Amniotic stem cell (primary cell): ENCODE data around the gene FYN.
"Not testable (repeated sequence)": the region's sequence is repeated elsewhere in the genome, so short reads cannot be mapped to it uniquely, and the experiment has no call there.

ENCODE experiments used
- DNase-seq: peaks from one replicate; lab custom pipeline; 2025; lab: John Stamatoyannopoulos, UW

The FYN gene

DNA sequence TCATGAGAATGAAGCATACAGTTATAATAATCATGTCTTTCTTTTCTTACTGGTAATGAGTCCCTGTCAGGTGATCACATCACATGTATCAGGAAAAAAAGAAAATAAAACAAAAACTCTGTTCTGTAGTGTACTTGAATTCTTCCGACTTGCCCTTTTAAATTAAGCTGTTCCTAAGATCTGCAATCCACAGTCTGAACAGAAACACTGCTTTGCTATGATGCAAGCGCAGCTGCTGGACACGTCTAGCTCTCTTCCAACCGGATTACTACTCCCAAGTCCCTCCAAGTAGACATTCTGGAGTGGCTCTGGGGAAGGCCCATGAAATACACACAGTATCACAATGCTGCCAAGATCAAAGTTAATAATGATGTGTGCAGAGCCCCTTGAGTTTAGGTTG is 83.7 kb downstream of the FYN start:
- DNase-seq: no peak

DNA sequence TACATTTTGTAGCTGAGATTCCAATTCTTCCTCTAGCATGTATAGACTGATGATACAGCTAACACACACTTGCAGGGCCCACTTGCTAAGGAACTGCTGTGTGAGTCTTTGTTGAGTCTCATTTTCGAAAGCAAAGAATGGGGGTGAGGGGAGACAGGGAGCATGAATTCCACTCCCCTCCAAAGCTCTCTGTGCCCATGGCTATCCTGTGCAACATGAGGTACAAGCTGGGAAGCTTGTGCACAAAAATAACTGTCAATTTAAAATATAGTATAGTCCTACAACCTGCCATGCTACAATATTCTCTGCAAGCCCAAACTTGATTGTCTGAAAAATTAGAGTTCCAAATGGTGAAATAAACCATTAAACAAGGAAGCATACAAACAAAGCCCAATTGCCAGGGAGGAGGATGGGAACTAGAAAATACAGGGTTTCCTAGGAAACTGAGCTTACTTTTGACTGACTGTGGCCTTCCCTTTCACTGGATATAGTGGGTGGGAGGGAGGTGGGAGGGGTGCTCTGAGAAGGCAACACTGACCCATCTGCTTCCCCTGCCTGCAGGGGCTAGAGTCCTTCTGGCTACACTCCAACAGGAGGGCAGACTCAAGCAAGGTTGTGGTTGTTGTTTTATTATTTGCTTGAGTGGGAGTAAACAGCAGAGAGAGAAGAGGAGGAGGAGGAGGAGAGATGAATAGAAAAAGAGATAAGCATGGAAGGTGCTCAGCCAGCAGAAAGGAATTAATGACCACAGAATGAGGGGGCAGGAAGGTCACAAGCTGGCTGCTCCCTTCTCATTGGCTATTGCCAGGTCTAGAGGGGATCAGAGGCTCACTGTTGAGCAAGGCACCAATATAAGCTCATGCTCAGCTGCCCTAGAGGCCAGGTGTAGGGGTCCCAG is 84.6 kb downstream of the FYN start:
- no peak for DNase-seq

DNA sequence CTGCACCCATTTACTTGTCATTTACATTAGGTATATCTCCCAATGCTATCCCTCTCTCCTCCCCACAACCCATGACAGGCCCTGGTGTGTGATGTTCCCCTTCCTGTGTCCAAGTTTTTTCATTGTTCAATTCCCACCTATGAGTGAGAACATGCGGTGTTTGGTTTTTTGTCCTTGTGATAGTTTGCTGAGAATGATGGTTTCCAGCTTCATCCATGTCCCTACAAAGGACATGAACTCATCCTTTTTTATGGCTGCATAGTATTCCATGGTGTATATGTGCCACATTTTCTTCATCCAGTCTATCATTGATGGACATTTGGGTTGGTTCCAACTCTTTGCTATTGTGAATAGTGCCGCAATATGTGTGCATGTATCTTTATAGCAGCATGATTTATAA is 87.1 kb downstream of the FYN start:
- DNase-seq: not testable (repeated sequence)

GRCh38 chr6:111784433-111784832 is 88.8 kb downstream of the FYN start:
- DNase-seq: no peak

DNA sequence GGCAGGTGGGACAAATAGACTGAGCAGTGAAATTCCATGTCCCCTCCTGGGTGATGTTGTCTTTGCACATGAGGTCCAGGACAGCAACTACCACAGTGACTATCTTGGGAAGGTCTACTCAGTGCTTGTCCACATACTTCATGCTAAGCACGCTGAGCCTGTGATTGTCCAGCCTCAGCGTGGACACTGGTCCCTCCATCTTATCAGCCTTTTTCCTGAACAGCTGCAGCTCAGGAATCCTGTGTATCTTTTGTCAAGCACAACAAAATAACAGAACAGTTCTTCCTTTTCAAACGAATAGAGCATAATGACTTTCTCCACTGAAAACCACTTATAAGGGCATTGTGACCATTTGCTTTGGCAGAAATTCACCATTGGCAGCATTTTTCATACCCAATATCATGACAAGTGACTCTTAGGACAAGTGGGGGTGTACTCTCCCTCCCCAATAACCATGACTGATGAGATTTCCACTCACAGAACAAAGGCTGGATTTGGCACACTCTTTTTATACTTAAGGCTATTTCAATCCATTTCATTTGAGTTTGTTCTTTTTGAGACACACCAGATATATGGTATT is 90.3 kb downstream of the FYN start:
- no peak for DNase-seq

GRCh38 chr6:111782192-111782809 is 91.0 kb downstream of the FYN start:
- DNase-seq: no peak

- DNase-seq: no peak
These were observed 92.1 kb downstream of the FYN start for GRCh38 chr6:111781041-111781708.

GRCh38 chr6:111780393-111780792 is 92.9 kb downstream of the FYN start:
- no peak for DNase-seq

DNA sequence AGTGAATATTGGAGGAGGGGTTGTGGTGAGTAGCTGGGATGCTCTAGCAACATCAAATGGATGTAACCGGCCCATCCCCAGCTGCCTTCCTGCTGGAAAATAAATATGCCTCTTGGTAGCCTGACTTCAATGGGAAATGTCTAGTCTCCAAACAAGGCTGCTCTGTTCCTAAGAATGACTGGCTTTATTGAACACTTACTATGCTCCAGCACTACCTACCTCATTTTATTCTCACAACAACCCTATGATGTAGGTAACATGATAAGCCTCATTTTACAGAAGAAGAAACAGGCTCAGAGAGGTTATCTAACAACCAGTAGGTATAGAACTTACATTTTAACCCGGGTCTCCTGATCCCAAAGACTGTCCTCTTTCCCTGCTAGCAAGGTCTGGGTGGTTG is 93.6 kb downstream of the FYN start:
- no peak for DNase-seq

- DNase-seq: no peak
These were observed 94.2 kb downstream of the FYN start for GRCh38 chr6:111779031-111779430.

DNA sequence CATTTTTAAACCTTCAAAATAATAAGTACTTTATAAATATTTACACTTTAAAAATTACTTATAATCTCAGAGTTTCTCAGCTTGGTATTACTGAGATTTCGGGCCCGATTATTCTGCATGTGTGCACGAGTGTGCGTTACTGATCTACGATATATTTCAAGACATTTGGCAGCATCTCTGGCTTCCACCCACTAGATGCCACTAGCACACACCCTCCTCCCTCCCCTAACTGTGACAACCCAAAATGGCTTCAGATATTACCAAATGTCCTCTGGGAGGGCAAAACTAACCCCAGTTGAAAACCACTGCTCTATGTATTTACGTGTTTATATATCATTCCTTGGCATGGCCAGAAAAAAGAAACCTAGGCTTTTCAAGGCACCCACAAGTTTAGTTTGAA is 95.9 kb downstream of the FYN start:
- DNase-seq: no peak

GRCh38 chr6:111776236-111777221 is 96.7 kb downstream of the FYN start:
- DNase-seq: no peak

DNA sequence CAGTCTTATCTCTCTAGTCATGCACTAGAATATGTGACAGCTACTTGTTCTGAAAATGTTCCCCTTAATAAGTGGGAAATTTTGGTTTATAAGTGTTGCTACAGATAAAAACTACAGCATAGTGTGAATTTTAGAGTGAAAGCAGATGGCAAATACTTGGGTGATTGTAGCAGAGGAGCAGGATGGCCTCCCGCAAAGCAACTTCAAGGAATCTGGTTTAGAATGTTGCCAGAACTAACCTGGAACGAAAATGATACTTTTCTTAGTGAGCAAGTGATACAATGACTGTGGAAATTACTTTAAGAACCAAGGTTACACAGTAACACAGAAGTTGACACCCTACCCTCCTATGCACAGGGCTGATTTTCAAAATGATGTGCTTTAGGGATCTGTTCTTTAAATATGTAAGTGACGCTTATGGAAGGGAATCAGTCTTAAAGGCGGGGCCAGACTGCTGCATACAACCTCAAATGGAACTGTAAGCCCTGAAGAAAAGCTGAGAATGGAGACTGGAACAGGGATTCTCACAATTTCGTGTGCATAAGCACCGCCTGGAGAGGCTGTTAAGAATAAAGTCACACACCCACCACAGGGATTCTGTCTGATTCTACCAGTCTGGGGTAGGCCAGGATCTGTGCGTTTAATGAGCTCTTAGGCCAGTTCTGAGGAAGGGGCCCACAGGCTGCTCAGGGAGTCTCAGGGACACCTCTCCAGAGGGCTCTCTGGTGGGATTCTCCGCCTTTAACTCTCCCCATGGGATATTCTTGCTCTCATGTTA is 97.9 kb downstream of the FYN start:
- no peak for DNase-seq

- DNase-seq: no peak
These were observed 98.9 kb downstream of the FYN start for GRCh38 chr6:111774346-111774703.

DNA sequence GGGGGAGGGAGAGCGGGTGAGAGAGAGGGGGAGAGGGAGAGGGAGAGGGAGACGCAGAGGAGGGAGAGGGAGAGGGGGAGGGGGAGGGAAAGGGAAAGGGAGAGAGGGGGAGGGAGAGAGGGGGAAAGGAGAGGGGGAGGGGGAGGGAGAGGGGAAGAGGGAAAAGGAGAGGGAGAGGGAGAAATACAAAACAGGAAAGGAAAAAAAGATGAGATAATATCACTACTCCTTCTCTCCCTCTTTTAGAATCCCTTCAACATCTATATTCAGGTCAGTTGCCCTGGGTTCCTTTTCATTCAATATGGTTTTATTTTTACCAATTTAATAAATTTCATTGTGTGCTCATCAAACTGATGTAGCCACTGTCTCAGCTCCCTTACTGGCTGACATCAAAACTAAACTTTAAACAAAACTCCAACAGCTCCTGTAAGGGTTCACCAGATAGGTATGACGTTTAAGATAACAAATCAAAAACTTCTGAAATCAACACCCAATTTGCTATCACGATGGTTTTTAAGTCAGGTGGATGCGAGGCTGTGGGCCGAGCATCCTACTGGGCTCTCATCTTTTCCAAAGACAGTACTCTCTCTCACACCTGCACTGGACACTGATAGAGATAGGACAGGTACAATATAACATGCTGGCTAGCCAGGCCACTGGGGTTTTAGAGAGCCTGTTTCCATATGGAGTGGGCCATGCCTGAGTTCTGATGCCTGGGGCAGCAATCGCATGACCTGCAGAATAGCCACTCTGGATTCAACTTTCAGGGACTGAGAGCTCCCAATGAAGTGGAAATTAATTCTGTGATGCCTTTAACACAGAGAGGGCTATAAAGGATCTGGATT is 99.5 kb downstream of the FYN start:
- no peak for DNase-seq

DNA sequence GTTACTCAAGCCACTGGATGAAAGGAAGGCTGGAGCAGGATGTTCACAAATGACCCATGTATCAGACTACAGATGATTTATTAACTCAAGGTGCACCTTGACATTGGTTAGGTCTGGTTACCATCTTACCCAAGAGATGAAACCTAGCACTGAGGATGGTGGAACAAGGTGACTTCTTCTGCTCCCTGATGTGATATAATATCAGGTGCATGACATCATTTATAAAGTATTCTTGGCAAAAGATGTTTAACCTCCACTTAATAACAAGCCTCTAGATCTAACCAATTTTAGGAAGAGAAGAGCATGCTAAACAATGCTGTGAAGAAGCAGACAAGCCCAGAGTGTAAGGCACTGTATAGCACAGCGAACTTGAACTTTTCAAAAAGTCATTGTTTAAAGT is 100.9 kb downstream of the FYN start:
- DNase-seq: no peak

- no peak for DNase-seq
These were observed 101.6 kb downstream of the FYN start for GRCh38 chr6:111771629-111772028.

- DNase-seq: no peak
These were observed 102.2 kb downstream of the FYN start for GRCh38 chr6:111771094-111771432.

- no peak for DNase-seq
These were observed 102.8 kb downstream of the FYN start for GRCh38 chr6:111770263-111771093.
